Fibroblast of lung (primary cell): Measurements from ENCODE around the gene PGM1.

Experiments used
- EZH2 ChIP-seq: IDR thresholded peaks from 2 replicates; pipeline ENCODE4 v1.5.1; 2012; ENCODE audit warnings: low read length, control low read depth, mild to moderate bottlenecking; ENCODE audit errors: missing control alignments
- TF ChIP-seq, protein P1 (sequence below), 2 donors: IDR thresholded peaks in 1 of 2; conservative IDR thresholded peaks in 1 of 2; 1 replicate in 1 of 2; 2 replicates in 1 of 2; pipeline ENCODE4 v1.5.1; 2011 to 2012; ENCODE audit warnings: low read length in 2 of 2, control low read depth in 1 of 2, inconsistent platforms in 1 of 2, low read depth in 1 of 2, mild to moderate bottlenecking in 1 of 2

DNA sequence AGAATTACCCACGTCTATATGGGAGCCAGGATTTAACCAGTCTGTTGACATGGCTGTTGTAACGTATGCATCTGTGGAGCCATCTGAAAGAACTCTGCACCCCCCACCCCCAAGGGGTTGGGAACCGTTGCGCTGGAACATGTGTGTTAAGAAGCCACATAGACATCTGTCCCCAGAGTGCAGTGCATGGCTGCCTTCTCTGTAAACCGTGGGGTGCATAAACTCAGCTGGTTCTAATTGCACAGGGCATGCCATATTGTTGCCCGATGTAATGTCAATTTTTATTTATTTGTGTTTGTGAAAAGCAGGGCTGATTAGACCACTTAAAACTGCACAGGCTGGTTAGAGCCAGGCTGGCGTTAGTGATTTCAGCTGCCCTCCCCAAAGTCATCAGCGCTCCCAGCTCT is 110.5 kb downstream of the PGM1 start:
- TF ChIP-seq, protein P1, sequence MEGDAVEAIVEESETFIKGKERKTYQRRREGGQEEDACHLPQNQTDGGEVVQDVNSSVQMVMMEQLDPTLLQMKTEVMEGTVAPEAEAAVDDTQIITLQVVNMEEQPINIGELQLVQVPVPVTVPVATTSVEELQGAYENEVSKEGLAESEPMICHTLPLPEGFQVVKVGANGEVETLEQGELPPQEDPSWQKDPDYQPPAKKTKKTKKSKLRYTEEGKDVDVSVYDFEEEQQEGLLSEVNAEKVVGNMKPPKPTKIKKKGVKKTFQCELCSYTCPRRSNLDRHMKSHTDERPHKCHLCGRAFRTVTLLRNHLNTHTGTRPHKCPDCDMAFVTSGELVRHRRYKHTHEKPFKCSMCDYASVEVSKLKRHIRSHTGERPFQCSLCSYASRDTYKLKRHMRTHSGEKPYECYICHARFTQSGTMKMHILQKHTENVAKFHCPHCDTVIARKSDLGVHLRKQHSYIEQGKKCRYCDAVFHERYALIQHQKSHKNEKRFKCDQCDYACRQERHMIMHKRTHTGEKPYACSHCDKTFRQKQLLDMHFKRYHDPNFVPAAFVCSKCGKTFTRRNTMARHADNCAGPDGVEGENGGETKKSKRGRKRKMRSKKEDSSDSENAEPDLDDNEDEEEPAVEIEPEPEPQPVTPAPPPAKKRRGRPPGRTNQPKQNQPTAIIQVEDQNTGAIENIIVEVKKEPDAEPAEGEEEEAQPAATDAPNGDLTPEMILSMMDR (conservative IDR thresholded peaks at IDR 0.05 in 1 of 2, IDR thresholded peaks at IDR 0.05 in 1 of 2; ENCODE audit: low read depth in 1 of 2, low read length in 2 of 2): no peak
- no peak for TF ChIP-seq EZH2
